Esophagus muscularis mucosa (tissue), 4 donors: Measurements from ENCODE around the gene BASP1.

ENCODE experiments used
- EP300 ChIP-seq: sonication (generic); formaldehyde crosslinking; IDR thresholded peaks from one replicate; pipeline ENCODE4 v1.6.1; 2017; ENCODE audit warnings: antibody characterized with exemption
- POLR2AphosphoS5 ChIP-seq, 2 donors: sonication (generic); formaldehyde crosslinking; IDR thresholded peaks; one replicate each; pipeline ENCODE4 v1.6.1; 2017; ENCODE audit warnings: antibody characterized with exemption in 2 of 2
- TF ChIP-seq, protein P1 (sequence below), 3 experiments: fragments of 200-600 bp in 2 of 3; fragments of 450-650 bp in 1 of 3; sonication (generic) in 2 of 3; IDR thresholded peaks; one replicate each; pipeline ENCODE4 v1.5.1; 2017 to 2019; ENCODE audit warnings: antibody characterized with exemption in 3 of 3, mild to moderate bottlenecking in 2 of 3, moderate library complexity in 1 of 3

DNA sequence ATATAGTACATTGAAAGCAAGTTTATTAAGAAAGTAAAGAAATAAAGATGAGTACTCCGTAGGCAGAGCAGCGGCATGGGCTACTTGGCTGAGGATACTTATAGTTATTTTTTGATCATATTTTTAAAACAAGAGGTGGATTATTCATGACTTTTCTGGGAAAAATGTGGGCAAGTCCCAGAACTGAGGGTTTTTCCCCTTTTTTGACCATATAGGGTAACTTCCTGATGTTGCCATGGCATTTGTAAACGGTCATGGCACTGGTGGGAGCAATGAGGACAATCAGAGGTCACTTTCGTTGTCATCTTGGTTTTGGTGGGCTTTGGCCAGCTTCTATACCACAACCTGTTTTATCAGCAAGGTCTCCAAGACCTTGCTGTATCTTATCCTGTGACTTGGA, 5.2 kb upstream of the BASP1 start:
- TF ChIP-seq, protein P1, sequence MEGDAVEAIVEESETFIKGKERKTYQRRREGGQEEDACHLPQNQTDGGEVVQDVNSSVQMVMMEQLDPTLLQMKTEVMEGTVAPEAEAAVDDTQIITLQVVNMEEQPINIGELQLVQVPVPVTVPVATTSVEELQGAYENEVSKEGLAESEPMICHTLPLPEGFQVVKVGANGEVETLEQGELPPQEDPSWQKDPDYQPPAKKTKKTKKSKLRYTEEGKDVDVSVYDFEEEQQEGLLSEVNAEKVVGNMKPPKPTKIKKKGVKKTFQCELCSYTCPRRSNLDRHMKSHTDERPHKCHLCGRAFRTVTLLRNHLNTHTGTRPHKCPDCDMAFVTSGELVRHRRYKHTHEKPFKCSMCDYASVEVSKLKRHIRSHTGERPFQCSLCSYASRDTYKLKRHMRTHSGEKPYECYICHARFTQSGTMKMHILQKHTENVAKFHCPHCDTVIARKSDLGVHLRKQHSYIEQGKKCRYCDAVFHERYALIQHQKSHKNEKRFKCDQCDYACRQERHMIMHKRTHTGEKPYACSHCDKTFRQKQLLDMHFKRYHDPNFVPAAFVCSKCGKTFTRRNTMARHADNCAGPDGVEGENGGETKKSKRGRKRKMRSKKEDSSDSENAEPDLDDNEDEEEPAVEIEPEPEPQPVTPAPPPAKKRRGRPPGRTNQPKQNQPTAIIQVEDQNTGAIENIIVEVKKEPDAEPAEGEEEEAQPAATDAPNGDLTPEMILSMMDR (IDR thresholded peaks at IDR 0.05) = no peak
- no peak for TF ChIP-seq POLR2AphosphoS5 (IDR thresholded peaks at IDR 0.05)
- TF ChIP-seq EP300 = no peak
